Choroid plexus epithelial cell (primary cell): ENCODE measurements around the gene NRXN3.

Experiments
- DNase-seq: peaks from one replicate; pipeline ENCODE4 v3.0.0-alpha.2; 2010; ENCODE audit warnings: low read depth
- H3K4me3 ChIP-seq: 2 replicates; pipeline ENCODE4 v1.5.1; 2011; ENCODE audit warnings: low read depth, mild to moderate bottlenecking, control low read depth, low read length, moderate library complexity
- TF ChIP-seq, protein P1 (sequence below): conservative IDR thresholded peaks from 2 replicates; pipeline ENCODE4 v1.5.1; 2011; ENCODE audit warnings: low read depth, mild to moderate bottlenecking, control low read depth, inconsistent platforms, low read length, moderate library complexity

NRXN3 gene

DNA sequence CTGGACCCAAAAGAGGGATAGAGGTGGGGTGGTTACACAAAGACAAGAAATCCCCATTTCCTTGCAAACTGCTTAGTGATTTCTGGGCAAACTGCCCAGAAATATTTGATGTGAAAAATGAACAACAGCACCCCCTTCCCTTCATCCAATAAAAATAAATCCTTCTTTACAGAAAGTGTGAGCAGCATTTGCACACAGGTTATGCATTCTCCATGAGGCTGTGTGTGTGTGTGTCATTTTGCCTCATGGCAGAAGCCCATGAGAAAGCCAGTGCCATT lies 17.2 kb upstream of the NRXN3 start:
- no peak overlapping the region for H3K4me3 ChIP-seq
- DNase-seq: peak; percentile 50
- TF ChIP-seq, protein P1, sequence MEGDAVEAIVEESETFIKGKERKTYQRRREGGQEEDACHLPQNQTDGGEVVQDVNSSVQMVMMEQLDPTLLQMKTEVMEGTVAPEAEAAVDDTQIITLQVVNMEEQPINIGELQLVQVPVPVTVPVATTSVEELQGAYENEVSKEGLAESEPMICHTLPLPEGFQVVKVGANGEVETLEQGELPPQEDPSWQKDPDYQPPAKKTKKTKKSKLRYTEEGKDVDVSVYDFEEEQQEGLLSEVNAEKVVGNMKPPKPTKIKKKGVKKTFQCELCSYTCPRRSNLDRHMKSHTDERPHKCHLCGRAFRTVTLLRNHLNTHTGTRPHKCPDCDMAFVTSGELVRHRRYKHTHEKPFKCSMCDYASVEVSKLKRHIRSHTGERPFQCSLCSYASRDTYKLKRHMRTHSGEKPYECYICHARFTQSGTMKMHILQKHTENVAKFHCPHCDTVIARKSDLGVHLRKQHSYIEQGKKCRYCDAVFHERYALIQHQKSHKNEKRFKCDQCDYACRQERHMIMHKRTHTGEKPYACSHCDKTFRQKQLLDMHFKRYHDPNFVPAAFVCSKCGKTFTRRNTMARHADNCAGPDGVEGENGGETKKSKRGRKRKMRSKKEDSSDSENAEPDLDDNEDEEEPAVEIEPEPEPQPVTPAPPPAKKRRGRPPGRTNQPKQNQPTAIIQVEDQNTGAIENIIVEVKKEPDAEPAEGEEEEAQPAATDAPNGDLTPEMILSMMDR: no peak

DNA sequence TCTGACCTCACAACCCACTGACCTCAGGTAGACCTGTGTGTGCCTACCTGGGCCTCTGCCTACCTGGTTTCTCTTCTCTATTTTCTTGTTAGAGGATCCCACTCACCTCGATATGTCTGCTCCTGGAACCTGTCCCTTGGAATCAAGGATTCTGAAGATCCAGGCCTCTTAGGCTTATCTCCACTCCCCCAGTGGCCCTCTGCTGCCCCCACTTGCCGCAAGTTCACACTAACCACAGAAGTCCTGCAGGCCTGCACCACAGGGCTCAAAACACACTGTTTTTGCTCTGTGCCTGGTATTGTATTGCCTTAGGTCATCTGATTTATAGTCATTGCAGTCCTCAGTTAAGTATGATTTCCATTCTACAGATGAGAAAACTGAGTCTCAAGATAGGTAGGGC lies 15.3 kb upstream of the NRXN3 start:
- peak; percentile 1 for DNase-seq
- TF ChIP-seq, protein P1: no peak
- H3K4me3 ChIP-seq: no peak overlapping the region

DNA sequence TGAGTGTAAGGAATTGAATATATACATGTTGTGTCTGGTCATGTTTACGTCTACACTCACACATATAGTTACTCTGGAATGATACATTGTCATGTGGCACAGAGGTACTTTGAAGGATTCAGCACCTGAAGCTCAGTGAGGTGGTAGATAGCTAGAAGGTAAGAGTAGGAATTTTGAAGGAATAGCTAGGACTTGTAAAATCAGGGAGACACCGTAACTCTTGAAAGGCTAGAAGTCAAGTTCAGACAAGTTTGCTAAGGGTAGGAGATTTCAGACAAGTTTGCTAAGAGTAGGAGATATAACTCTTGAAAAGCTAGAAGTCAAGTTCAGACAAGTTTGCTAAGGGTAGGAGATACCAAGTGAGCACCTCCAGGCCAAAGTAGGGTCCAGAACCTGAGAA lies 14.0 kb upstream of the NRXN3 start:
- H3K4me3 ChIP-seq: no peak overlapping the region
- TF ChIP-seq, protein P1: no peak
- DNase-seq: no peak

DNA sequence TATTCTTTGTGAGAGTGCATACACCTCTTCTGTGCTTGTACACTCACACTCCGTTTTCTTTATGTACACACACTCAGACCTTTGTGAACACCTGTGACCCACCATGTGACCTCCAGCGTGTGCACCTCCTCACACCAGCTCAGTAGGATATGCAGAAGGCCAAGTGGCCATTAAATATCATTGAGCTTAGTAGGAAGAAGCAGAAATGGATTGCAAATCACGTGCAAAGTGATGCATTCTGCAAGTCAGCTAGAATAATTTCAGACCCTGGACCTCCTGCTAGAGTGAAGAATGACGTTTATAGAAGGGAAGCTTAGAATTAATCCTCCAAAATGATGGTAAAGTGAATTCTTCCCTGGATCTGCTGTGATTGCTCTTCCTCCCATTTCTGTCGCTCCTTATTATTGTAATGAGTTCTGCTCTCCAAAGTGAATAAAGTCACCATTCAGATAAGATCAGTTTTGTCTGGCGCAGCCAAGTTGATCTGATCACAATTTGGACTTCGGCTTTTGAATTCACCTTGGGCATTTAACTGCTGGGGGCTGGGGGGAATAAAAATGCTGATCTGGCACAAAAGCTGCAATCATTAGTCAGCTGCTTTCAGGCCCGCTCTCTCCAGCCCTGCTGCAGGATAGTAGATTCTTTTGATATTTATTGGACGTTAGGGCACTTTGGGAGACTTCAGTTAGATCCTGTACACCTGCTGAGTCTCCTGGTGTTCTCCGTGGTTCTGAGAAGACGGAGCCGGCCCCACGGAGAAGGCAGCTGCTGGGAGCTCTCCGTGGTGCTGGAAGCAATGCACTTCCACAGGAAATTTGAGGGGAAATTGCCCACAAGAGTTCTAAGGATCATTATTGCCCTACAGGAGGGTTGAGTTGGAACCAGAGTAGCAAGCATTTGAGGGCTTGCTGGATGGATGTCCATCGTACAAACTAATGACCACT lies 12.4 kb upstream of the NRXN3 start:
- peak; percentile 38 for DNase-seq
- TF ChIP-seq, protein P1: no peak
- no peak overlapping the region for H3K4me3 ChIP-seq

DNA sequence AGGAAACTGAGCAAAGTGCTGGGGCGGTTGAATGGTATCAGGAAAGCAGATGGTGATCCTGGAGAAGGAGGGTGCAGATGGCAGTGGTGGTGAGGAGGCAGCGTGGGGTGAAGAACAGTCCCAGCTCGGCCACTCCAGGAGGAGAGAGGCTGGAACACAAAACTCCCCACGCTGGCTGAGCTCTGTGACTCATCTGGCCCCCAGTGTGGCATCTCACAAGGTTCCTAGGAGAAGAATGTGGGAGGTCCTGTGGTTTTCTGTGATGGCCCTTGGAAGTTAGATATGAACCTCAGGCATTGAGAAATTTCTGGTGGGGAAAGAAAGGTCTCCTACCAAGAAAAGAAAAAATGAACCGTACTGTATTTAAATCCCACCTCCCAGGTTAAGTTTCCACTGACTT lies 8.0 kb upstream of the NRXN3 start:
- TF ChIP-seq, protein P1: no peak
- peak; percentile 22 for DNase-seq

DNA sequence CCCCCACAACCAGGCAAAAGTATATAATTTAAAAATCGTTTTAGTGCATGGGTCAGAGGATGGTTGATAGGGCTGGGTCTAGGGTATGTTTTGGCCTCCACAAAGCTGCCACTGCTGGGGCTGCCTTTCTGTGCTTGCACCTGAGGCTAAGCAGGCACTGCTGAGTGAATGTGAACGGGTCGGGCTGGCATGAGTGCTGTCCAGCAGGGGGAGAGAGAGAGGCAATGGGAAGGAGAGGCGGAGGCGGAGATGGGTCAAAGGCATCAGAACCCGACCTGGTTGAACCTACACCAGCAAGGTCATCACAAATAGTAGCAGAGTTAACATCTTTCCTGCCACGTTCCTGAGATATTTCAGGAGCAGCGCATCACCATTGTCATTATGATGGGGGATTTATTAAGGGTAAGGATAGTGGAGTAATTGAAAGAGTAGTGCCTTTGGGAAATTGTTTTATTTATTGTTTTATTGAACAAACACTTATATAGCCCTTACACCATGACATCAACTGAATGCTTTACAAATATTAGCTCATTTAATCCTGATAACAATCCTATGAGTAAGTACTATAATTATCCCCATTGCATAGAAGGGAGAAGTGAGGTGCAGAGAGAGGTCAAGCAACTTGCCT lies 5.8 kb upstream of the NRXN3 start:
- DNase-seq: peak; percentile 8
- TF ChIP-seq, protein P1: peak; percentile 54
- H3K4me3 ChIP-seq: no peak overlapping the region

More for the DNA sequence above, 8.0 kb upstream of the NRXN3 start:
- H3K4me3 ChIP-seq: no peak overlapping the region
